HG03135 (cell line): ENCODE data around the gene PTGFRN.
A peak's percentile ranks its signal among the peaks of the same experiment; 100 is the strongest.

Experiments used
- ATAC-seq: cut with Tn5 transposase; IDR thresholded peaks from one replicate; pipeline ENCODE4 v1.9.1; 2021; ENCODE audit warnings: mild to moderate bottlenecking, moderate library complexity; ENCODE audit not compliant: unreplicated experiment

The PTGFRN gene

GRCh38 chr1:116993286-116993685, 83.6 kb downstream of the PTGFRN start:
- no peak for ATAC-seq

DNA sequence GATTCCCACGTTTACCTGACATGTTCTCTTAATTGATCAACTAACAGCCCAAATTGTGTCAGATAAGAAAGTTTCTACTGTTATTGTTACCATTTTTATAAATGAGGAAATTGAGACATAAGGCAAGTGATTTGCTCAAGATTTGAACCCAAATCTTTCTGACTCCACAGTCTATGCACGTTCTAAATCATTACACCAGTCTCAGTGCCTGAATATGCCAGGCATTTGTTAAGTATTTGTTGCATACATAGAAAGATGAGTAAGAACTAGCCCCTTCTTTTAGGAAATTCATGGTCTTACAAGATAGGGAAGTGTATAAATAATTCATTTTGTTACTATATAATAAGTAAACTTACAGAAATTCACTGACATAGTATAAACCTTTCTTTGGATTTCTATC, 84.7 kb downstream of the PTGFRN start:
- no peak for ATAC-seq

DNA sequence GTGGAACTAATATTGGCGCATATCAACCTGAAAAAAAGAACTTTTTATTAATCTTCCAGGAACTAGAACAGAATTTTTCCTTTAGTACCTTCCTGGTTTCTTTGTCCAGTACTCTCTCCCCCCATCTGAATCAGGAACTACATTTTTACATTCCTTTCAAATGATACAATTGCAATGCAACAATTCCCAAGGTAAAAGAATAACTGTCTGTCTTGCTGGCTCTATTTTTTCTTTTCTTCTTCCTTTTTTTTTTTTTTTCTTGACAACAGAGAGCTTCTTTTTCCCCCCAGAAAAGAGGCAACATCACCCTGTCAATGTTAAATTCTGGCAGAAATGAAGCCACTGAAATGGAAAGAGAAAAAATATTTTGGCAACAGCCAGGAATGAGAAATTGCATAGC, 87.3 kb downstream of the PTGFRN start:
- no peak for ATAC-seq

- no peak for ATAC-seq
Observed at GRCh38 chr1:116997636-116998035, 87.9 kb downstream of the PTGFRN start.

DNA sequence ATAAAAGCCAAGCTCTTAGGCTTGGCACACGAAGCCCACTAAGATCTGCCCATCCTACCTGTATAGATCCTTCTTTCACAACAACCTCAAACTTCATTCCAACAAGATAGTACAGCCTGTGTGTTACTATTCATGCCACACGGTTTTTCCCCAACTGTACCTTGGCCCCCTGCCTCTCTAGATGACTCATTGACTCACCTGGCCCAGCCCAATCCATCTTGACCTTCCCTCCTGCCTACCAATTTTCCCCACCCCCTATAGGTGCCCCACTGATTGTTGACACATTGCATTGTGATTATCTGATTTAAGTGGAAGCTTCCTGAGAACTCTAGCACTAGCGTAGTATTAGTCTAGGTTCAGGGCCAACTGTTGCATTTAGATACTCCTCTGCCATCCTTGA, 89.9 kb downstream of the PTGFRN start:
- ATAC-seq, result no peak

GRCh38 chr1:117000142-117000541, 90.4 kb downstream of the PTGFRN start:
- ATAC-seq, result no peak

DNA sequence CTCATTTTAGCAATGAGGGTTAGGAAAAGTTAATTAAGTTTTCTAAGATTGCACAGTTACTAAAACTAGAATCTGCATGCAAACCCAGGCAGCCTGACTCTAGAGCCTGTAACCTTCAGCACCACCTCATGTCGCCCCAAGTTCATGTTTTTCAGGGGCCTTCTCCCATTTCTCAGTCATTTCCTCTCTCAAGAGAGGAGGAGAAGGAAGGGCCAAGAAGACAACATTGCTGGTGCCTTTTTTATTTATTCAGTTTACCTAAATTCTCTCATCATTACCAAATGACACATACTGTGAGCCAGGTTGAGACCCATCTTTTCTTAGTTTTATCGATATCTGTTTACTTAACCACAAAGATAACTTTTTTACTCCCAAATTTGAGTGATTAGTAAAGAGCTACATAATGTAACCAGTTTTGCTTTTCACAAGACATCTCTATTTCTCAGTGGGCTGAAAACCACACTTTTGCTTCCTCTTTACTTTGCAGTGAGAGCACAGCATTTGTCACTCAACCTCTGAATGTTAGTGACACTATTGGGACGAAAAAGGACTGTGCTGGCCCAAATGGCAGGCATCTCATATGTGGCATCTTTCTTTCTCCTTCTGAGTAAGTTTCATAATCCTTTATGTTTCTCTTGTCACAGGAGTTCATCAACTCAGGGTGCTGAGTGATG, 91.7 kb downstream of the PTGFRN start, which contains the start of gene CD101:
Gene CD101, plus strand, starts transcription at position 507 of the 674 bp plus-strand sequence. Its CDS starts 58 bp downstream, at position 565.
- peak; percentile 93 for ATAC-seq

GRCh38 chr1:117003223-117003875, 93.6 kb downstream of the PTGFRN start:
- ATAC-seq, result no peak

DNA sequence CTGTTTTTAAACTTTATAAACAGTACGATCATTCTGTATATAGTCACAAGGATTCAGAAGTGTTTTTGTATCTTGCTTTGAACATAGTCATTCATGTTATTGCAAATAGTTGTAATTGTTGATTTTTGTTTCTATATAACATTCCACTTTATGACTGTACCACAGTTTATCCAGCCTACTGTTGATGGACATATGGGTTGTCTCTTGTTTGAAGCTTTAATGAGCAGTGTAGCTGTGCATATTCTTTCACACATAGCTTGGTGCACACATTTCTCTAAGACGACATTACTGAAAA, 98.0 kb downstream of the PTGFRN start:
- ATAC-seq, result no peak

DNA sequence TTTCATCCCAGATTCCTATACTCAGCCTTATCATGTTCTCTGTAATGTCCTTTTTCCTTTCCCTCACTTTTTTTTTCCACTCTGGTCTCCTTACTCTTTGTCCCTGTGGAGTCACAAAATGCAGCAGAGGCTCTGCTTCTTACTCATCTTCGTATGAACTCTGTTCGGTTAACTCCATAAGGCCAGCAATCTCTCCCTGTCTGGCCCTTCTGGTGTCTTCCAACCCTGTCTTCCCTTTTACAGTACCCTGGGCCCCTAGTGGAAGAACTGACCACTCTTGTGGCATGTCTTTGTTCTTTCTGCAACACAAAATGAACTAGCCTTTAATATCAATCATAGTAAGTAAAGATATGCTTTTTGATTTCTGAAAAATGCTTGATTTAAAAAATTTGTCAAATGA, 98.9 kb downstream of the PTGFRN start:
- ATAC-seq, result no peak

GRCh38 chr1:117009132-117009531, 99.4 kb downstream of the PTGFRN start:
- ATAC-seq, result no peak

DNA sequence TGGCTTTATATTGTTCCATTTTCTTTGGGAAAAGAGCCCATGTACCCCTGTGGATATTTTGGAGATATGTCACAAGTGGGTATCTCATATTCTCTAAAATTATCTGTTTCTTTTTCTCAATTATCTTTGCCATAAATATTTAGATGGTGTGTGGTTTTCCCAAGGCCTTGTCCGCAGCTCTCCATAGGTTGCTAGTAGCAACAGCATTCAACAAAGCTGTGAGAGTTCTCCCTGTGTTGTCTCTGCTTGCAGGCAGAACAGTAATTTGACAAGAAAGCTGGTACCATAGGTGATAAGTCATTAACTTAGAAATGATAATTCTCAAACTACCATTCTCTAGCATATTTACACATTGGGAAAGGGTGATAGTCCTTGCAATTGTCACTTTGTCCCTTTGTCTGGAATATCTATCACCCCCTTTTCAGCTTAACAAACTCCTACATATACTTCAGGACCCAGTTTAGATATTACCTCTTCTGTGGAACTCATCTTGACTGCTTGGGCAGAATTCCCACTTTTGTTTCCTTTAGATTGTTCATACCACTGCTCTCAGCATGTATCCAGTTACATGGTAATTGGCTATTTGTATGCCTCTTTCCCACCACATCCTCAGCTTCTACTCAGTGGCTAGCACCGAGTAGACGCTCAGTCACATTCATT, 100.7 kb downstream of the PTGFRN start:
- no peak for ATAC-seq

DNA sequence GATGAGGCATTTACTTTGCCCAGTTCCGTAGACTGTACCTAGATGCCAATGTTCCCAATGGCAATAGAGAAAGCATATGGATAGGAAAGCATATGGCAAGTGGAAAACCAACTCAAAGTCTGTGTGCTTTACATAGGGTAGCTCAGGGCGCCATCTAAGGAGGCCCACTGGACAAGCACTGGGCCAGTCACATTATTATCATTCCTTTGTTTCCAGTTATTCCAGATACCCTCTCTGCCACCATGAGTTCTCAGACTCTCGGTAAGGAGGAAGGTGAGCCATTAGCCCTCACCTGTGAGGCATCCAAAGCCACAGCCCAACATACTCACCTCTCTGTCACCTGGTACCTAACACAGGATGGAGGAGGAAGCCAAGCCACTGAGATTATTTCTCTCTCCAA, 101.6 kb downstream of the PTGFRN start:
- ATAC-seq, result no peak

DNA sequence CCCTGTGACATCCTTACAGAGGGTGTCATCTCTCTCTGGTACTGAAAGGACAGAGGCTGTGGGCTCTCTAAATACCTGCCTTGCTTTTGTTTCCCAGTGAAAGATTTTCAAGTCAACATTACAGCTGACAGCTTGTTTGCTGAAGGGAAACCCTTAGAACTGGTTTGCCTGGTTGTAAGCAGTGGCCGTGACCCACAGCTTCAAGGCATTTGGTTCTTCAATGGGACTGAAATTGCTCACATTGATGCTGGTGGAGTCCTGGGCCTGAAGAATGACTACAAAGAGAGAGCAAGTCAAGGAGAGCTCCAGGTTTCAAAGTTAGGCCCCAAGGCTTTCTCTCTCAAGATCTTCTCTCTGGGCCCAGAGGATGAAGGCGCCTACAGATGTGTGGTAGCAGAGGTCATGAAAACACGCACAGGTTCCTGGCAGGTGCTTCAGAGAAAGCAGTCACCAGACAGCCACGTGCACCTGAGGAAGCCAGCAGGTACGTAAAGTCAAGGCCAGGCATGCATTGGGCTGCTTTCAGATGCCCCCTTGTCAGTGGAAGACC, 103.7 kb downstream of the PTGFRN start:
- ATAC-seq, result no peak

GRCh38 chr1:117014209-117014608, 104.5 kb downstream of the PTGFRN start:
- ATAC-seq, result no peak

GRCh38 chr1:117015724-117016123, 106.0 kb downstream of the PTGFRN start:
- no peak for ATAC-seq

DNA sequence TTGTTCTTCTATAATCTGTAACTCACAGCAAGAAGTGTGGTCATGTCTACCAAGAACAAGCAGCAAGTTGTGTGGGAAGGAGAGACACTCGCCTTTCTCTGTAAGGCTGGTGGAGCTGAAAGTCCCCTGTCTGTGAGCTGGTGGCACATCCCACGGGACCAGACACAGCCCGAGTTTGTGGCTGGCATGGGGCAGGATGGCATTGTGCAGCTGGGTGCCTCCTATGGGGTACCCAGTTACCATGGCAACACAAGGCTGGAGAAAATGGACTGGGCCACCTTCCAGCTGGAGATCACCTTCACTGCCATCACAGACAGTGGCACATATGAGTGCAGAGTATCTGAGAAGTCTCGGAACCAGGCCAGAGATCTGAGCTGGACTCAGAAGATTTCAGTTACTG, 107.3 kb downstream of the PTGFRN start:
- no peak for ATAC-seq

GRCh38 chr1:117017648-117018047, 107.9 kb downstream of the PTGFRN start:
- no peak for ATAC-seq

DNA sequence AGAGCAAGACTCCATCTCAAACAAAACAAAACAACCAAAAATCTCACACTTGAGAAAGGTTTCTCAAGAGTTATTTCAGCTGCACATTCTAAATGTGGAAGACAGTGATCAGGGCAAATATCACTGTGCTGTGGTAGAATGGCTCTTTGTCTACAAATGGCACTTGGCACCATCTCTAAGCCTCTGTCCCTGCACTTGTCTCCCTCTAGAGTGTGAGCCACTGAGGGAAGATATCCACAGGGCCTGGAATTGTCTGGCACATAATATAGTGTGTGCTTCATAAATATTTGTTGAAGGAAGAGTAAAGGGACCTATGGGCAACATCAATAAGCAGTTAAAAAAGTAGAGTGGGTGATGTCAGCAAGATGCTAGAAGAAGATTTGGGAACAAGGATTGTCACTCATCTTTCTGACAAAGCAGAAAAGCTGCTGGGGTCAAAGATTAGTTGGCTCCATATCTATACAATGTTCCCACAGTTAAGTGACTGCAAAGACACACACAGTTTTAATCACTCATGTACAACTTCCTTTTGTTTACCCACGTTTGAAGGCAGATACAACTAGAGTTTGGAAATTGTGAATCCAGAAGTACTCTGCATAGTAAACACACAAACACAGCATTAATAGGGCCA, 110.9 kb downstream of the PTGFRN start:
- no peak for ATAC-seq

- no peak for ATAC-seq
Observed at GRCh38 chr1:117022114-117022513, 112.4 kb downstream of the PTGFRN start.

DNA sequence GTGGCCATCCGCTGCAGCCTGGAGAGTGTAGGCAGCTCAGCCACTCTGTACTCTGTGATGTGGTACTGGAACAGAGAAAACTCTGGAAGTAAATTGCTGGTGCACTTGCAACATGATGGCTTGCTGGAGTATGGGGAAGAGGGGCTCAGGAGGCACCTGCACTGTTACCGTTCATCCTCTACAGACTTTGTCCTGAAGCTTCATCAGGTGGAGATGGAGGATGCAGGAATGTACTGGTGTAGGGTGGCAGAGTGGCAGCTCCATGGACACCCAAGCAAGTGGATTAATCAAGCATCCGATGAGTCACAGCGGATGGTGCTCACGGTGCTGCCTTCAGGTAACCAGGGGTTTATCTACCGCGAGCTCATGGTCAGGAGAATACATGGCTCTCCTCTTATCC, 115.9 kb downstream of the PTGFRN start:
- no peak for ATAC-seq

DNA sequence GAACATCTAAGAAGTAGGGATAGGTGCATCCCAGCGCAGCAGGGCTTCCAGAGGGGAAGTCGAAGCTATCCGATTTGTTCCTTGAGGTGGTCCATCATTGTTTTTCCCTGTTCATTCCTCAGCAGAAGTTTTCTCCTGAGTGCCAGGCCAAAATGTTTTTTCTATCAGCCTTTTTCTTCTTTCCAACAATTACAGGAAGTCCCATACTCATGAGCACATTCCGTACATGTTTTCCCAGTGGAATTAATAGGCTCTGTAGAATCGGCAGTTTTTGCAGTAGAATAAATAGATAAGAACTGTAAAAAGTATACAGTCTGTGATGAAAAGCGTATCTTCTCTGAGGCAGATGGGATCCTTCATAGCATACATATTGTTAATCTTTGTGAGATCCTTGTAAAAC, 116.6 kb downstream of the PTGFRN start:
- ATAC-seq, result no peak
